H9 (cell line): ENCODE results near the gene OOSP3. TPM values are rescaled to one million over a fixed set of nuclear protein-coding genes. Genes with fewer than 3 reads are reported as not detected.

Experiments used
- DNase-seq: peaks from one replicate; pipeline ENCODE4 v3.0.0-alpha.2; 2017
- H2AFZ ChIP-seq: one replicate; pipeline ENCODE4 v1.6.1; 2013; ENCODE audit warnings: mild to moderate bottlenecking, low read length, control low read depth, moderate library complexity
- H2AK5ac ChIP-seq: 2 replicates; pipeline ENCODE4 v1.6.1; 2013; ENCODE audit warnings: low read length, control low read depth, mixed read lengths; ENCODE audit not compliant: insufficient read length
- H2BK120ac ChIP-seq: one replicate; pipeline ENCODE4 v1.6.1; 2013; ENCODE audit warnings: low read depth, mild to moderate bottlenecking, low read length, control low read depth, inconsistent platforms; ENCODE audit not compliant: poor library complexity, severe bottlenecking
- H2BK12ac ChIP-seq: 2 replicates; pipeline ENCODE4 v1.6.1; 2013; ENCODE audit warnings: low read length, control low read depth, mixed read lengths, low read depth; ENCODE audit not compliant: insufficient read length
- H2BK15ac ChIP-seq: 2 replicates; pipeline ENCODE4 v1.6.1; 2013; ENCODE audit warnings: low read depth, low read length, control low read depth
- H2BK20ac ChIP-seq: one replicate; pipeline ENCODE4 v1.6.1; 2013; ENCODE audit warnings: low read depth, mild to moderate bottlenecking, low read length, control low read depth, inconsistent platforms; ENCODE audit not compliant: poor library complexity, severe bottlenecking
- H2BK5ac ChIP-seq: 2 replicates; pipeline ENCODE4 v1.6.1; 2013; ENCODE audit warnings: low read length, control low read depth, mixed read lengths; ENCODE audit not compliant: insufficient read length
- H3K14ac ChIP-seq: 2 replicates; pipeline ENCODE4 v1.6.1; 2013; ENCODE audit warnings: low read length, control low read depth; ENCODE audit not compliant: insufficient read depth
- H3K18ac ChIP-seq: 2 replicates; pipeline ENCODE4 v1.6.1; 2013; ENCODE audit warnings: low read depth, mild to moderate bottlenecking, mixed read lengths, low read length, control low read depth; ENCODE audit not compliant: insufficient read length
- H3K23ac ChIP-seq: 2 replicates; pipeline ENCODE4 v1.6.1; 2013; ENCODE audit warnings: low read length, control low read depth, mixed read lengths, low read depth; ENCODE audit not compliant: insufficient read length
- H3K23me2 ChIP-seq: 2 replicates; pipeline ENCODE4 v1.6.1; 2013; ENCODE audit warnings: low read depth, mild to moderate bottlenecking, mixed read lengths, low read length, control low read depth; ENCODE audit not compliant: insufficient read length, poor library complexity, severe bottlenecking
- H3K27ac ChIP-seq: 2 replicates; pipeline ENCODE4 v1.5.1; 2013; ENCODE audit warnings: low read length, control low read depth, mixed read lengths, low read depth; ENCODE audit not compliant: insufficient read length
- H3K27me3 ChIP-seq: 2 replicates; pipeline ENCODE4 v1.6.1; 2013; ENCODE audit warnings: low read length, control low read depth, inconsistent platforms; ENCODE audit not compliant: insufficient read depth
- H3K4ac ChIP-seq: 2 replicates; pipeline ENCODE4 v1.6.1; 2013; ENCODE audit warnings: low read depth, mild to moderate bottlenecking, control low read depth, inconsistent platforms, low read length, moderate library complexity
- H3K4me1 ChIP-seq: 2 replicates; pipeline ENCODE4 v1.6.1; 2013; ENCODE audit warnings: low read length, control low read depth, inconsistent platforms; ENCODE audit not compliant: insufficient read depth
- H3K4me2 ChIP-seq: 2 replicates; pipeline ENCODE4 v1.6.1; 2013; ENCODE audit warnings: low read length, control low read depth, mixed read lengths; ENCODE audit not compliant: insufficient read length, insufficient read depth
- H3K56ac ChIP-seq: 2 replicates; pipeline ENCODE4 v1.6.1; 2013; ENCODE audit warnings: low read depth, mild to moderate bottlenecking, mixed read lengths, low read length, control low read depth; ENCODE audit not compliant: insufficient read length
- H3K79me1 ChIP-seq: 2 replicates; pipeline ENCODE4 v1.6.1; 2013; ENCODE audit warnings: low read depth, mild to moderate bottlenecking, moderate library complexity, low read length, control low read depth, inconsistent platforms; ENCODE audit not compliant: insufficient read depth, poor library complexity, severe bottlenecking
- H3K79me2 ChIP-seq: 2 replicates; pipeline ENCODE4 v1.6.1; 2013; ENCODE audit warnings: low read length, control low read depth, inconsistent platforms; ENCODE audit not compliant: insufficient read depth
- H3K9ac ChIP-seq: 2 replicates; pipeline ENCODE4 v1.6.1; 2013; ENCODE audit warnings: low read length, control low read depth, mixed read lengths; ENCODE audit not compliant: insufficient read length; ENCODE audit errors: extremely low read depth
- H3K9me3 ChIP-seq: one replicate; pipeline ENCODE4 v1.6.1; 2013; ENCODE audit warnings: low read depth, low read length, inconsistent platforms; ENCODE audit not compliant: control insufficient read depth
- H3T11ph ChIP-seq: one replicate; pipeline ENCODE4 v1.6.1; 2013; ENCODE audit warnings: mild to moderate bottlenecking, low read length, control low read depth, inconsistent platforms
- H4K20me1 ChIP-seq: one replicate; pipeline ENCODE4 v1.6.1; 2013; ENCODE audit not compliant: control insufficient read depth, insufficient read length, insufficient read depth
- H4K5ac ChIP-seq: 2 replicates; pipeline ENCODE4 v1.6.1; 2013; ENCODE audit warnings: low read depth, mild to moderate bottlenecking, mixed read lengths, low read length, control low read depth; ENCODE audit not compliant: insufficient read length
- H4K8ac ChIP-seq: replicated peaks from 2 replicates; pipeline ENCODE4 v1.6.1; 2013; ENCODE audit warnings: low read length, control low read depth, mixed read lengths, low read depth; ENCODE audit not compliant: insufficient read length
- H4K91ac ChIP-seq: 2 replicates; pipeline ENCODE4 v1.6.1; 2013; ENCODE audit warnings: low read depth, mild to moderate bottlenecking, moderate library complexity, mixed read lengths, low read length, control low read depth; ENCODE audit not compliant: insufficient read length
- H3K27ac Mint-ChIP-seq, 3 experiments: 2 replicates in 2 of 3; 3 replicates in 1 of 3; pipeline ENCODE4 v1.8.0; 2020 to 2021; ENCODE audit warnings: mixed read lengths in 3 of 3, mild to moderate bottlenecking in 1 of 3, moderate library complexity in 1 of 3
- H3K27me3 Mint-ChIP-seq: 2 replicates; pipeline ENCODE4 v1.8.0; 2021; ENCODE audit warnings: low read depth, mild to moderate bottlenecking, moderate library complexity, mixed read lengths
- H3K36me3 Mint-ChIP-seq, 3 experiments: 2 replicates in 2 of 3; 3 replicates in 1 of 3; pipeline ENCODE4 v1.8.0; 2020 to 2021; ENCODE audit warnings: low read depth in 3 of 3, mixed read lengths in 3 of 3; ENCODE audit not compliant: insufficient read depth in 1 of 3
- H3K4me1 Mint-ChIP-seq, 2 experiments: 2 replicates each; pipeline ENCODE4 v1.8.0; 2020; ENCODE audit warnings: mixed read lengths in 2 of 2
- H3K4me3 Mint-ChIP-seq, 2 experiments: 2 replicates in 1 of 2; 3 replicates in 1 of 2; pipeline ENCODE4 v1.8.0; 2020 to 2021; ENCODE audit warnings: mild to moderate bottlenecking in 2 of 2, mixed read lengths in 2 of 2, moderate library complexity in 1 of 2
- H3K9me3 Mint-ChIP-seq, 2 experiments: 2 replicates in 1 of 2; 3 replicates in 1 of 2; pipeline ENCODE4 v1.8.0; 2020; ENCODE audit warnings: mild to moderate bottlenecking in 2 of 2, mixed read lengths in 2 of 2, moderate library complexity in 1 of 2
- WGBS: extraction: QIAGEN DNeasy Blood & Tissue Kit; methylation state at CpG from one replicate; pipeline ENCODE4 v1.1.7; 2013; ENCODE audit warnings: missing lambda C conversion rate, low lambda C conversion rate, mixed read lengths; ENCODE audit not compliant: insufficient read length; ENCODE audit errors: extremely low coverage; 5-methylcytosine and 5-hydroxymethylcytosine counted together
- total RNA-seq: library from RNA; stranded (reverse); gene quantifications from 2 replicates; pipeline ENCODE4 v1.2.1, GENCODE V29; 2021
- TF ChIP-seq, protein P1 (sequence below): fragments of 200-600 bp; sonication (generic); conservative IDR thresholded peaks from 3 replicates; pipeline ENCODE4 v1.8.0; 2021; ENCODE audit warnings: antibody characterized with exemption, mild to moderate bottlenecking

OOSP3 gene
- total RNA-seq, 1 experiment from 2014 or later, result not detected

DNA sequence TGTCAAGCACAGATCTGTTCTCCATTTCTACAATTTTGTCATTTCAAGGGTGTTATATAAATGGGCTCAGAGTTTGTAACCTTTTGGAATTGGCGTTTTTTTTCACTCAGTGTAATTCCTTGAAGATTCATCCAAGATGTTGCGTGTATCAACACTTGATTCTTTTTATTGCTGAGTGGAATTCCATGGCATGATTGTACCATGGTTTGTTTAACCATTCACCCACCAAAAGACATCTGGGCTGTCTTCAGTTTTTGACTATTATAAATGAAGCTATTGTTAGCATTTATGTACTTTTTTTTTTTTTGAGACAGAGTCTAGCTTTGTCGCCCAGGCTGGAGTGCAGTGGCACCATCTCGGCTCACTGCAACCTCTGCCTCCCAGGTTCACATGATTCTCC is 62.5 kb downstream of the OOSP3 start:
- Histone ChIP-seq H3K23me2 (no peaks in the 10 kb centered on the region), H3K79me1 (no peaks in the 10 kb centered on the region), H2AFZ (no peak overlapping the region), H3K9ac (no peak overlapping the region), H4K20me1 (no peaks in the 10 kb centered on the region), H3K79me2 (no peaks in the 10 kb centered on the region), H2BK120ac (no peak overlapping the region), H4K91ac (no peak overlapping the region), H2BK15ac (no peak overlapping the region), H3K27me3 (no peaks in the 10 kb centered on the region), H3K14ac (no peak overlapping the region), H3K18ac (no peak overlapping the region), H2AK5ac (no peak overlapping the region), H3K4me2 (no peak overlapping the region), H4K8ac (no peak overlapping the region), H3K56ac (no peak overlapping the region), H3K27ac (no peak overlapping the region), H3K4me1 (no peaks in the 10 kb centered on the region; the same call in 1 of the 2 replicates), H3K23ac (no peak overlapping the region), H3K9me3 (no peaks in the 10 kb centered on the region), H3K4ac (no peak overlapping the region), H2BK5ac (no peak overlapping the region), H3T11ph (no peak overlapping the region), H2BK12ac (no peak overlapping the region), H4K5ac (no peak overlapping the region), H2BK20ac (no peak overlapping the region)
- Mint-ChIP-seq H3K36me3 (peaks cover 0 to 3% (median 0%) of the 10 kb centered on the region in 3 experiments; a peak in 4 of 7 replicates), H3K27ac (no peak overlapping the region), H3K4me1 (0 out of 4 replicates have a peak, but pooled peaks cover 0 to 2% of the 10 kb centered on the region in 2 experiments), H3K27me3 (no peaks in the 10 kb centered on the region; the same call in 1 of the 2 replicates), H3K4me3 (no peak overlapping the region), H3K9me3 (peaks cover 2 to 8% of the 10 kb centered on the region in 2 experiments; a peak in 4 of 5 replicates)
- no peak for DNase-seq
- TF ChIP-seq, protein P1, sequence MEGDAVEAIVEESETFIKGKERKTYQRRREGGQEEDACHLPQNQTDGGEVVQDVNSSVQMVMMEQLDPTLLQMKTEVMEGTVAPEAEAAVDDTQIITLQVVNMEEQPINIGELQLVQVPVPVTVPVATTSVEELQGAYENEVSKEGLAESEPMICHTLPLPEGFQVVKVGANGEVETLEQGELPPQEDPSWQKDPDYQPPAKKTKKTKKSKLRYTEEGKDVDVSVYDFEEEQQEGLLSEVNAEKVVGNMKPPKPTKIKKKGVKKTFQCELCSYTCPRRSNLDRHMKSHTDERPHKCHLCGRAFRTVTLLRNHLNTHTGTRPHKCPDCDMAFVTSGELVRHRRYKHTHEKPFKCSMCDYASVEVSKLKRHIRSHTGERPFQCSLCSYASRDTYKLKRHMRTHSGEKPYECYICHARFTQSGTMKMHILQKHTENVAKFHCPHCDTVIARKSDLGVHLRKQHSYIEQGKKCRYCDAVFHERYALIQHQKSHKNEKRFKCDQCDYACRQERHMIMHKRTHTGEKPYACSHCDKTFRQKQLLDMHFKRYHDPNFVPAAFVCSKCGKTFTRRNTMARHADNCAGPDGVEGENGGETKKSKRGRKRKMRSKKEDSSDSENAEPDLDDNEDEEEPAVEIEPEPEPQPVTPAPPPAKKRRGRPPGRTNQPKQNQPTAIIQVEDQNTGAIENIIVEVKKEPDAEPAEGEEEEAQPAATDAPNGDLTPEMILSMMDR, result no peak
- WGBS, result no CpG with 5 or more reads among the region's 4 CpGs
